ENCODE results near the gene MGAM2. TPM values are rescaled to one million over a fixed set of nuclear protein-coding genes. Genes with fewer than 3 reads are reported as not detected.

MGAM2 gene
- total and polyA plus RNA-seq, 2 of the 13 experiments (the other 11 are each of a cell fraction or from before 2014, with no cell fraction given), result 0.29 TPM; not detected in 1

- no peak for TF ChIP-seq STAT6 (CRISPR knock-in tag; IDR thresholded peaks at IDR 0.05; ENCODE audit: borderline replicate concordance)
- no peak for TF ChIP-seq NAIF1 (CRISPR knock-in tag; IDR thresholded peaks at IDR 0.05; ENCODE audit: borderline replicate concordance)
- no peak for TF ChIP-seq STAG1 (CRISPR knock-in tag; IDR thresholded peaks at IDR 0.05)
- no peak for TF ChIP-seq ZC3H13 (CRISPR knock-in tag; IDR thresholded peaks at IDR 0.05)
- TF ChIP-seq ZNF24 (IDR thresholded peaks at IDR 0.05), result no peak
- no peak for TF ChIP-seq ZNF768 (CRISPR knock-in tag; IDR thresholded peaks at IDR 0.05)
- TF ChIP-seq HNF1B (CRISPR knock-in tag; IDR thresholded peaks at IDR 0.05), result no peak
- no peak for TF ChIP-seq ZNF530 (CRISPR knock-in tag; IDR thresholded peaks at IDR 0.05; ENCODE audit: low read depth)
- TF ChIP-seq ZNF430 (CRISPR knock-in tag; IDR thresholded peaks at IDR 0.05), result no peak
- TF ChIP-seq CERS6 (CRISPR knock-in tag; IDR thresholded peaks at IDR 0.05), result no peak
- no peak for TF ChIP-seq IKZF4 (CRISPR knock-in tag; IDR thresholded peaks at IDR 0.05; ENCODE audit: borderline replicate concordance, low read depth, not compliant biosample characterization)
- no peak for TF ChIP-seq REPIN1 (CRISPR knock-in tag; IDR thresholded peaks at IDR 0.05; ENCODE audit: borderline replicate concordance, low read depth)
- TF ChIP-seq ZNF296 (CRISPR knock-in tag; conservative IDR thresholded peaks at IDR 0.05), result no peak
- TF ChIP-seq KLF12 (CRISPR knock-in tag; IDR thresholded peaks at IDR 0.05; ENCODE audit: borderline replicate concordance), result no peak
- no peak for TF ChIP-seq ZNF121 (CRISPR knock-in tag; IDR thresholded peaks at IDR 0.05)
- TF ChIP-seq ZNF841 (CRISPR knock-in tag; IDR thresholded peaks at IDR 0.05; ENCODE audit: borderline replicate concordance), result no peak
- TF ChIP-seq TSC22D2 (CRISPR knock-in tag; IDR thresholded peaks at IDR 0.05; ENCODE audit: borderline replicate concordance), result no peak
- TF ChIP-seq HMG20A (CRISPR knock-in tag; IDR thresholded peaks at IDR 0.05; ENCODE audit: borderline replicate concordance), result peak; percentile 87
- no peak for TF ChIP-seq ERF (CRISPR knock-in tag; IDR thresholded peaks at IDR 0.05)
- TF ChIP-seq ZNF501 (CRISPR knock-in tag; IDR thresholded peaks at IDR 0.05), result no peak
- no peak for TF ChIP-seq MEIS1 (CRISPR knock-in tag; IDR thresholded peaks at IDR 0.05; ENCODE audit: borderline replicate concordance)
- no peak for TF ChIP-seq ATF6 (CRISPR knock-in tag; conservative IDR thresholded peaks at IDR 0.05)
Observed at GRCh38 chr7:142104550-142105527, 6.7 kb upstream of the MGAM2 start (continued).
